ENCODE measurements around the gene EZH2. TPM values are rescaled to one million over a fixed set of nuclear protein-coding genes. Genes with fewer than 3 reads are reported as not detected.

Gene EZH2
- total RNA-seq, 1 donor from 2014 or later, result 97.5 TPM

DNA sequence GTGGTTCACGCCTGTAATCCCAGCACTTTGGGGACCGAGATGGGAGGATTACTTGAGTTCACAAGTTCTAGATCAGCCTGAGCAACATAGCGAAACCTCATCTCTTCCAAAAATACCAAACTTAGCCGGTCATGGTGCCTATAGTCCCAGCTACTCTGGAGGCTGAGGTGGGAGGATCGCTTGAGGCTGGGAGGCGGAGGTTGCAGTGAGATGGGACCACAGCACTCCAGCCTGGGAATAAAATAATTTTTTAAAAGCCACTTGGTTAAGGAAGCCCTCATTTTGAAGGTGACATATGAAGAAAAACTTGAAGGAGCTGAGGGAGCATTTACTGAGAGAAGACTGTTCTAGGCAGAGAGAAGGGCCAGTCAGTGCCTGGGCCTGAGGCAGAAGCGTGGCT lies 4.2 kb upstream of the EZH2 start:
- Mint-ChIP-seq H3K36me3 (ENCODE audit: low read depth) (peaks cover 9% of the 10 kb centered on the region), H3K27me3 (ENCODE audit: insufficient read depth) (peaks cover 3% of the 10 kb centered on the region), H3K9me3 (no peaks in the 10 kb centered on the region), H3K27ac (no peak overlapping the region), H3K4me3 (no peak overlapping the region), H3K4me1 (ENCODE audit: low read depth) (peaks cover 16% of the 10 kb centered on the region)
- no peak for DNase-seq (ENCODE audit: low spot score)
- intact Hi-C loops (cut with micrococcal nuclease), result loop anchor here (10.0 kb wide), 1 partner anchor 237 kb away; the partner anchor contains the start of gene ZNF425

DNA sequence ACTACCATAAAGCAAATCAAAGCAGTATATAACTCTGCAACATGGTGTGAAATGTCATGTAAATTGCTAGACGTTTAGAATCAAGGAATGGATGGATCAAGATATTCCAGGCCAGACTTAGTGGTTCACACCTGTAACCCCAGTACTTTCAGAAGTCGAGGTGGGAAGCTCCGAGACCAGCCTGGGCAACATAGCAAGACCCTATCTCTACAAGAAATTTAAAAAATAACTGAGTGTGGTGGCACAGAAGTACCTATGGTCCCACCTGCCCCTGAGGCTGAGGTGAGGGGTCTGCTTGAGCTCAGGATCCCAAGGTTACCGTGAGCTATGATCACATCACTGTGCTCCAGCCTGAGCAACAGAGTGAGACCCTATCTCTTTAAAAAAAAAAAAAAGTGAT lies 2.8 kb upstream of the EZH2 start:
- peaks cover 9% of the 10 kb centered on the region for H3K36me3 Mint-ChIP-seq (ENCODE audit: low read depth)
- H3K27ac Mint-ChIP-seq, result no peak overlapping the region
- peaks cover 22% of the 10 kb centered on the region for H3K4me1 Mint-ChIP-seq (ENCODE audit: low read depth)
- intact Hi-C loops (cut with micrococcal nuclease), result loop anchor here (10.0 kb wide), 1 partner anchor 238 kb away; the partner anchor contains the start of gene ZNF425
- H3K27me3 Mint-ChIP-seq (ENCODE audit: insufficient read depth), result no peaks in the 10 kb centered on the region
- DNase-seq (ENCODE audit: low spot score), result no peak
- H3K9me3 Mint-ChIP-seq, result no peaks in the 10 kb centered on the region
- no peak overlapping the region for H3K4me3 Mint-ChIP-seq

DNA sequence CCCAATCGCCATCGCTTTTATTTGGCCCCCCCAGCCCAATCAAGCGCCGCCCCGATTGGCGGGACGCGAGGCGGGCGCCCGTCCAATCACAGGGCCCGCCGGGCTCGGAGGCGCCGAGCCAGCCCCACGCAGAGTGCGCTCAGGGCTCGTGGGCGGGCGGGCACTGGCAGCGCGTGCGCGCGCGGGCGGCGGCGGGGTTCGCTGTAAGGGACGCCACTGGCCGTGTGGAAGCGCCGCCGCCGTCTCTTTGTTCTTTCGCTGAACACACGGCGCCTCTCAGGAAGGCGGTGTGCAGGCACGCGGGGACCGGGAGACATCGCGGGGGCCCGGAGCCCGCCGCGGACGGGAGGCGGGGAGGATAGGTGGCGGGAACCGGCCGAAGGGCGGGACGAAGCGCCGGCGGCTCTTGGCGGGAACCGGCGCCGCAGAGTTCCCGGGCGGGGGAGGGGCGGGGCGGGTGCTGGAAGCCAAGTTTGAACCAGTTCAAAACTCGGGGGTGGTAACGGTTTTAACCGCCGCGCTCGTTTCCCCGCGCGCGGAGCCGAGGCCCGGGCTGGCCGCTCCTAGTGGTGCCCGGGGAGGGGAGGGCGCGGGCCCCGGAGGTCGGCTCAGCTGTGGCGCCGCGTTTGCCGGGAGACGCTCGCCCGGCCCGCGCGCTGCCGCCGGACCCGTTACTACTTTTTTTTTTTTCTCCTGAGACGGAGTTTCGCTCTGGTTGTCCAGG lies 370 bp upstream of the EZH2 start:
- intact Hi-C loops (cut with micrococcal nuclease), result loop anchor here (1.0 to 10.0 kb wide), 9 partner anchors 29 to 377 kb away; partner anchors contain the start of genes PDIA4, ZNF398 and ZNF425
- H3K4me1 Mint-ChIP-seq (ENCODE audit: low read depth), result peaks cover 43% of the 10 kb centered on the region
- peak; percentile 95 for DNase-seq (ENCODE audit: low spot score)
- peak overlapping the region; percentile 98 for H3K27ac Mint-ChIP-seq
- peak overlapping the region; percentile 93 for H3K4me3 Mint-ChIP-seq
- no peaks in the 10 kb centered on the region for H3K9me3 Mint-ChIP-seq
- peaks cover 12% of the 10 kb centered on the region for H3K36me3 Mint-ChIP-seq (ENCODE audit: low read depth)
- H3K27me3 Mint-ChIP-seq (ENCODE audit: insufficient read depth), result no peaks in the 10 kb centered on the region

DNA sequence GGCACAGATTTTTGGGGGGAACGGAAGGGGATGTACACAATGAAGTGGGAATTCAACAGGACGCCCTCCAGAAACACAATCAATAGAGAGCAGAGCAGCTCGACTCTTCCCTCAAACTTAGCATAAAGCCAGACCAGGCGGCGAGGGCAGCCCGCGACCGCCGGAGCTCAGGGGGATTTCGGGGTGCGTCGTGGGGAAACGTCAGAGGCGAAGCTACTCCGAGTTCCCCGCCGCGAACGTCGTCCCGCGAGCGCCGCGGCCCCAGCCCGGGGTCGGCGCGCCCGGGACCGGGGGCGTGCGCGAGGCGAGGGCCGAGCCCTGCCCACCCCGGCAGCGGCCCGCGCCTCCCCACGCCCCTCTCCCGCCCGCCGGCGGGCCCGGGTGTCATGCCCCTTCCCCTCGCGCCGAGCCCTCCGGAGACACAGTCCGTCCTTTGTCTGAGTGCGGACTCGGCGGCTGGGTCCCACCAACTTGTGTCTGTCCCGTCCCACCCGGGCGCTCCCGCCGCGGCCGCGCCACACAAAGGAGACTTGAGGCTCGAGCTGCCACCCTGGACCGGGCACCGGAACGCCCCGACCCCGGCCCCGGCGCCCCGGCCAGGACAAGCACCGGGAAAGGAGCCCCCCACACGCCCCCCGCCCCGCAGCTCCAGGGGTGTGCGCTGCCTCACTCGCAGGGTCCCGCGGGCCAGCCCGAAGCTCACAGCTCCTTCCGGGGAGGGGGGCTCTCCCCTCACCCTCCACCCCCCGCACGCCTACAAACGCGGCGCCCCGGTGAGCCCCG lies 634 bp downstream of the EZH2 start:
- Mint-ChIP-seq H3K27ac (peak overlapping the region; percentile 92), H3K4me1 (ENCODE audit: low read depth) (peaks cover 44% of the 10 kb centered on the region), H3K9me3 (no peaks in the 10 kb centered on the region), H3K27me3 (ENCODE audit: insufficient read depth) (no peaks in the 10 kb centered on the region), H3K4me3 (peak overlapping the region; percentile 91), H3K36me3 (ENCODE audit: low read depth) (peaks cover 9% of the 10 kb centered on the region)
- intact Hi-C loops (cut with micrococcal nuclease), result loop anchor here (1.0 to 10.0 kb wide), 10 partner anchors 30 to 376 kb away; partner anchors contain the start of genes PDIA4, ZNF398 and ZNF425
- peak; percentile 63 for DNase-seq (ENCODE audit: low spot score)

DNA sequence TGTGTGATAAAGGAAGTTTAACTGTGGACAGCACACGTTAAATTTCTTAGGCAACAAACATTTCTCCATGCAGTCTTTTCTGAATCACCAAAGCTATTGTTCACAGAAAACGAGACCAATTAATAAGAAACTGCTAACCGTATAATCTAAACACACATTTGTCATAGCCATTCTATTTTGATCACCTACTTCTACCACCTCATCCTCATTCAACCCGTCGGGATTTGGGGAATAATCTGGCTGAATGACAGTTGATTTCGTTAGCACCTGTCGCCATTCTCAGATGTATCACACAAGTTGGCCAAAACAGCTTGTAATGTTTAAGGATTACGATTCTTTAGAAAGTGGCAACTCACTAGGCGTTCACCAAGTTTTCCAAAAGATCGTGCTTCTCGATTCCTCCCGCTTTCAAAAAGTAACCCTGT lies 1.2 kb downstream of the EZH2 start:
- DNase-seq (ENCODE audit: low spot score), result no peak
- no peaks in the 10 kb centered on the region for H3K9me3 Mint-ChIP-seq

DNA sequence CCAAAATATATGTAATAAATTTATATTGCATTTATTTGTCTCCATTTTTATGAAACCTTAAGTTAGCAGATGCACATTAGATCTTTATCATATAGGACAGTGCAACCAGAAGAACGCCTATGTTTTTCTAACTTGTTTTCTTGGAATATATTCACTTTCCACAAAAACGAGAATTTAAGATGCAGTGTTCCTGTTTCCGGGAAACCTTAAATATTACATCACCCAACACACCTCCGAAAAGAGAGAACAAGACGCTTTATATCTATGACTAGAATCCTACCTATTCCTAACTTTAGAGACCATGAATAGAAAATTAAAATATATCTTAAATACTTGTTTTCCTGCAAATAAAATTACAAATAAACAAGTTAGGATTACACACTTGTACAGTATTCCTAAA lies 1.9 kb downstream of the EZH2 start:
- H3K36me3 Mint-ChIP-seq (ENCODE audit: low read depth), result peaks cover 12% of the 10 kb centered on the region
- H3K9me3 Mint-ChIP-seq, result no peaks in the 10 kb centered on the region
- no peak for DNase-seq (ENCODE audit: low spot score)
- peak overlapping the region; percentile 91 for H3K4me3 Mint-ChIP-seq
- H3K4me1 Mint-ChIP-seq (ENCODE audit: low read depth), result peaks cover 50% of the 10 kb centered on the region
- H3K27ac Mint-ChIP-seq, result no peak overlapping the region
- intact Hi-C loops (cut with micrococcal nuclease), result loop anchor here (1.0 to 10.0 kb wide), 6 partner anchors 26 to 375 kb away; partner anchors contain the start of genes ZNF398 and ZNF425
- no peaks in the 10 kb centered on the region for H3K27me3 Mint-ChIP-seq (ENCODE audit: insufficient read depth)

More for the DNA sequence above, 1.2 kb downstream of the EZH2 start:
- Mint-ChIP-seq H3K27me3 (ENCODE audit: insufficient read depth) (no peaks in the 10 kb centered on the region), H3K4me1 (ENCODE audit: low read depth) (peaks cover 48% of the 10 kb centered on the region), H3K36me3 (ENCODE audit: low read depth) (peaks cover 9% of the 10 kb centered on the region), H3K27ac (peak overlapping the region; percentile 92), H3K4me3 (peak overlapping the region; percentile 91)
- intact Hi-C loops (cut with micrococcal nuclease), result loop anchor here (1.0 to 10.0 kb wide), 6 partner anchors 27 to 376 kb away; partner anchors contain the start of genes ZNF398 and ZNF425

DNA sequence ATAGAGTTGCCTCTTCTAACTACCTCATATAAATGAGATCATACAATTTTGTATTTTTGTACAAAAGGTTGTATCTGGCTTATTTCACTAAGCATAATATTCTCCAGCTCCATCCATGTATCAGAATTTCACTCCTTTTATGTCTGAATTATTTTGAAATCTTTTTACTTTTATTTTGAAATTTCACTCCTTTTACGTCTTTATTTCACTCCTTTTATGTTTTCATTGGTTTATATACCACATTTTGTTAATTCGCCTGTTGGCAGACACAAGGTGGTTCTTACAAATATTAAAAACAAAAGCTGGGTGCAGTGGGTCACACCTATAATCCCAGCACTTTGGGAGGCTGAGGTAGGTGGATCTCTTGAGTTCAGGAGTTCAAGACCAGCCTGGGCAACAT lies 5.8 kb downstream of the EZH2 start:
- no peak for DNase-seq (ENCODE audit: low spot score)
- intact Hi-C loops (cut with micrococcal nuclease), result no loop called here
- peaks cover 12% of the 10 kb centered on the region for H3K36me3 Mint-ChIP-seq (ENCODE audit: low read depth)
- no peak overlapping the region for H3K27ac Mint-ChIP-seq
- no peaks in the 10 kb centered on the region for H3K27me3 Mint-ChIP-seq (ENCODE audit: insufficient read depth)
- H3K4me3 Mint-ChIP-seq, result no peak overlapping the region
- H3K9me3 Mint-ChIP-seq, result no peaks in the 10 kb centered on the region
- peaks cover 63% of the 10 kb centered on the region for H3K4me1 Mint-ChIP-seq (ENCODE audit: low read depth)

DNA sequence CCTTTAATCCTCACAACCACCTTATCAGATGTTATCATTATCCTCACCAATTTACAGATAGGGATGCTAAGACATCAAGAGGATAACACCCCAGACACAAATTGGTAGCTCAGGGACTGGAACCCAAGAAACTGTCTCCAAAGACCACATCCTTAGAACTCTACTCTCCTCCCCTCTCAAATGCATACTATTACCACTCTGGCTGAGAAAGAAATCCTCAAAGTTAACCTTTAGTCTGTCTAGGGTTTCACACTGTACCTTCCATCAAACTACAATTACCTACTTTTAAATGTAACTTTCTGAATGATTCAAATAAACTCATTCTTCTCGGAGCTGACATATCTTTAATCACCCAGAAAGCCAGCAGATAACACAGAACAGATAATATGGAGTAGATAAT lies 6.6 kb downstream of the EZH2 start:
- H3K27me3 Mint-ChIP-seq (ENCODE audit: insufficient read depth), result no peaks in the 10 kb centered on the region
- no peak overlapping the region for H3K4me3 Mint-ChIP-seq
- H3K27ac Mint-ChIP-seq, result peak overlapping the region; percentile 5
- H3K9me3 Mint-ChIP-seq, result no peaks in the 10 kb centered on the region
- peaks cover 63% of the 10 kb centered on the region for H3K4me1 Mint-ChIP-seq (ENCODE audit: low read depth)
- intact Hi-C loops (cut with micrococcal nuclease), result no loop called here
- DNase-seq (ENCODE audit: low spot score), result no peak
- peaks cover 12% of the 10 kb centered on the region for H3K36me3 Mint-ChIP-seq (ENCODE audit: low read depth)

DNA sequence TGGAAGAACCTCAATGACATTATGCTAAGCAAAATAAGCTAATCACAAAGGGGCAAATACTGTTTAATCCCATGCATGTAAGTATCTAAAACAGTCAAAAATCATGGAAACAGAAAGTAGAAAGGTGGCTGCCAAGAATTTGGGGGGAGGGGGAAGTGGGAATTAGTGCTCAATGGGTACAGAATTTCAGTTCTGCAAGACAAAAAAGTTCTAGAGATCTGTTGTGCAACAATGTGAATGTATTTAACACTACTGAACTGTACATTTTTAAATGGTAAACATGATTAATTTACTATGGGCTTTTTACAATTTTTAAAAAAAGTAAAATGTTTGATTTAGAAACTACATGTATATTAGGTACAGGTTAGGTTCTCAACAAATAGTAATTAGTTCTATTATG lies 11.9 kb downstream of the EZH2 start:
- Mint-ChIP-seq H3K4me3 (no peak overlapping the region), H3K9me3 (peaks cover 11% of the 10 kb centered on the region), H3K4me1 (ENCODE audit: low read depth) (peaks cover 51% of the 10 kb centered on the region), H3K27ac (no peak overlapping the region), H3K27me3 (ENCODE audit: insufficient read depth) (no peaks in the 10 kb centered on the region), H3K36me3 (ENCODE audit: low read depth) (peaks cover 26% of the 10 kb centered on the region)
- DNase-seq (ENCODE audit: low spot score), result no peak
- intact Hi-C loops (cut with micrococcal nuclease), result no loop called here

DNA sequence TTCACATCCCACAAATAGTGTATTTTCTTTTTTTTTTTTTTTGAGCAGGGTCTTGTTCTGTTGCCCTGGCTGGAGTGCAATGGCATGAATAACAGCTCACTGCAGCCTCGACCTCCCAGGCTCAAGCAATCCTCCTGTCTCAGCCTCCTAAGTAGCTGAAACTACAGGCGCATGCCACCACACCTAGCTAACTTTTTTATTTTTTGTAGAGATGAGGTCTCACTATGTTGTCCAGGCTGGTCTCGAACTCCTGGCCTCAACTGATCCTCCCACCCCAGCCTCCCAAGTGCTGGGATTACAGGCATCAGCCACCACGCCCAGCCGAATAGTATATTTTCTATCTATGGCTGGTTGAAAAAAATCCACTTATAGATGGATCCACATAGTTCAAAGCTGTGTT lies 12.5 kb downstream of the EZH2 start:
- intact Hi-C loops (cut with micrococcal nuclease), result no loop called here
- peaks cover 49% of the 10 kb centered on the region for H3K4me1 Mint-ChIP-seq (ENCODE audit: low read depth)
- no peak overlapping the region for H3K27ac Mint-ChIP-seq

DNA sequence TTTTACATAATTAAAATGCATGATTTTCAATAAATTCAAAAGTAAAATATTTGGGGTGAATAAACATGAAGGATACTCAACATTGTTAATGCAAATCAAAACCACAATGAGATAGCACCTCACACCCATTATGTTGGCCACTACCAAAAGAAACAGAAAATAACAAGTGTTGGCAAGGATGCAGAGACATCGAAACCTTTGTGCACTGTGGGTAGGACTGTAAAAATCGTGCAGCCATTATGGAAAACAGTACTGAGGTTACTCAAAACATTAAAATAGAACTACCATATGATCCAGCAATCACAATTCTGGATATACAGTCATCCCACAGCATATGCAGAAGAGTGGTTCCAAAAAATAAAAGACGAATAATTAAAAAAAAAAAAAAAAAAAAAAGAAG lies 13.1 kb downstream of the EZH2 start:
- peaks cover 25% of the 10 kb centered on the region for H3K36me3 Mint-ChIP-seq (ENCODE audit: low read depth)
- H3K4me3 Mint-ChIP-seq, result no peak overlapping the region
- peaks cover 46% of the 10 kb centered on the region for H3K4me1 Mint-ChIP-seq (ENCODE audit: low read depth)
- H3K27me3 Mint-ChIP-seq (ENCODE audit: insufficient read depth), result no peaks in the 10 kb centered on the region
- peaks cover 11% of the 10 kb centered on the region for H3K9me3 Mint-ChIP-seq
- H3K27ac Mint-ChIP-seq, result no peak overlapping the region
- intact Hi-C loops (cut with micrococcal nuclease), result no loop called here
- DNase-seq (ENCODE audit: low spot score), result no peak

More for the DNA sequence above, 12.5 kb downstream of the EZH2 start:
- Mint-ChIP-seq H3K27me3 (ENCODE audit: insufficient read depth) (no peaks in the 10 kb centered on the region), H3K36me3 (ENCODE audit: low read depth) (peaks cover 26% of the 10 kb centered on the region), H3K4me3 (no peak overlapping the region), H3K9me3 (peaks cover 11% of the 10 kb centered on the region)
- DNase-seq (ENCODE audit: low spot score), result no peak

DNA sequence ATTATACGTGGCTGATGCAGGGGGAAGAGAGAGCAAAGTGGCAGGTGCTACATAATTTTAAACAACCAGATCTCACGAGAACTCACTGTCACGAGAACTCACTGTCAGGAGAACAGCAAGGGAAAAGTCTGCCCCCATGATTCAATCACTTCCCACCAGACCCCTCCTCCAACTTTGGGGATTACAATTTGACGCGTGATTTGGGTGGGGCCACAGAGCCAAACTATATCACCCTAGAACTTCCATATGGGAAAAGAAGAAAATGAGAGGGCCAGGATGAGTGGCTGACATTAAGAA lies 15.8 kb downstream of the EZH2 start:
- intact Hi-C loops (cut with micrococcal nuclease), result no loop called here
- DNase-seq (ENCODE audit: low spot score), result no peak
- H3K36me3 Mint-ChIP-seq (ENCODE audit: low read depth), result peaks cover 26% of the 10 kb centered on the region
- H3K9me3 Mint-ChIP-seq, result peaks cover 11% of the 10 kb centered on the region
- H3K4me1 Mint-ChIP-seq (ENCODE audit: low read depth), result peaks cover 49% of the 10 kb centered on the region
- no peak overlapping the region for H3K4me3 Mint-ChIP-seq
- H3K27me3 Mint-ChIP-seq (ENCODE audit: insufficient read depth), result no peaks in the 10 kb centered on the region
- no peak overlapping the region for H3K27ac Mint-ChIP-seq

Data from activated T-helper 1 cell treated with anti-CD3 and anti-CD28 coated beads, Interleukin-12 subunit alpha, Interleukin-12 subunit beta, Interleukin-2, Interleukin-4 antibody, amounts not matched to agents 30 ng/mL and 10 ng/mL and 1 ng/mL, durations not matched to agents 14 hours and 24 hours and 36 hours (primary cell).